Neural cell (in vitro differentiated cells): ENCODE data around the gene ZDHHC5.

Source experiments
- EP300 ChIP-seq: fragments of 450-650 bp; conservative IDR thresholded peaks from 2 replicates; pipeline ENCODE4 v1.6.1; 2014; ENCODE audit warnings: antibody characterized with exemption, mild to moderate bottlenecking, moderate library complexity; ENCODE audit not compliant: poor library complexity, severe bottlenecking
- EZH2 ChIP-seq: fragments of 200-600, 300-800 bp; shearing (Covaris generic), sonication (generic); IDR thresholded peaks from 2 replicates; pipeline ENCODE4 v1.6.1; 2014; ENCODE audit warnings: antibody characterized with exemption, low read length, borderline replicate concordance, mild to moderate bottlenecking; ENCODE audit not compliant: insufficient read depth, poor library complexity, severe bottlenecking
- POLR2AphosphoS5 ChIP-seq: IDR thresholded peaks from 2 replicates; pipeline ENCODE4 v1.6.1; 2012
- TAF1 ChIP-seq: IDR thresholded peaks from 2 replicates; pipeline ENCODE4 v1.6.1; 2012; ENCODE audit warnings: low read depth
- TF ChIP-seq, protein P1 (sequence below): fragments of 450-650 bp; IDR thresholded peaks from 2 replicates; pipeline ENCODE4 v1.5.1; 2014; ENCODE audit warnings: antibody characterized with exemption, mild to moderate bottlenecking, moderate library complexity; ENCODE audit not compliant: poor library complexity, severe bottlenecking

DNA sequence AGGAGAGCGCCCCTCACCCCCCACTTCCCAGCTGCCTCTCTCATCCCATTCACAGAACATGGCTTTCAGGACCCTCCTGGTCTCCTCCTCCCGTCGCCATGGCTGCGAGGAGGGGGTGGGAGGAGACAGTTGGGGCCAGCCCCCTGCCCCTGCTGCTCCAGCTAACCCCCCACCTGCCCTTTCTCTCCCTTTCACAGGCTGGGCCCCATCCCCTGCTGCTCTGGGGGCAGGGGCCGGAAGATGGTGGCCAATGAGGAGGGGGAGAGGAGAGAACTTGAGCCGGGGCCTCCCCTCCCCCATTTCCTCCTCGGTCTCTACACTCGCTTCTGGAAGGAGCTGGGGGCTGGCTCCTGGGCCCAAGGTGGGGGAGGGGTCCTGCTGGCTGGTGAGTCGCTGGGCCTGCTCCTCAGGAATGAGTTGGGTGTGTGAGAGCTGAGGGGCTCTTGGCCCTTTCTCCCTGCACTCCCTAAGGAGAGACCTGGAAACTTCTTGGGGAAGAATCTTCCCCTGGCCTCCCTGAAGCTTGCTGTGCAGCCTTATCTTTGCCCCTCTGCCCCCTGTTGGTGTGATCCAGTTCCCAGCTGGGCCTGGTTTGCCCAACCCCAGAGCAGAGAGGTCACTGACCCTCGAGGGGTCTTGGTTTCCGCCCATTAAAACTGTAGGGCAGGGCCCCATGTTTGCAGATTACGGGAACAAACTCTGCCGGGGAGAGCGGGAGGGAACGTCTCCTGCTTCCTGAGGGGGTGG lies 28.4 kb upstream of the ZDHHC5 start:
- TF ChIP-seq, protein P1, sequence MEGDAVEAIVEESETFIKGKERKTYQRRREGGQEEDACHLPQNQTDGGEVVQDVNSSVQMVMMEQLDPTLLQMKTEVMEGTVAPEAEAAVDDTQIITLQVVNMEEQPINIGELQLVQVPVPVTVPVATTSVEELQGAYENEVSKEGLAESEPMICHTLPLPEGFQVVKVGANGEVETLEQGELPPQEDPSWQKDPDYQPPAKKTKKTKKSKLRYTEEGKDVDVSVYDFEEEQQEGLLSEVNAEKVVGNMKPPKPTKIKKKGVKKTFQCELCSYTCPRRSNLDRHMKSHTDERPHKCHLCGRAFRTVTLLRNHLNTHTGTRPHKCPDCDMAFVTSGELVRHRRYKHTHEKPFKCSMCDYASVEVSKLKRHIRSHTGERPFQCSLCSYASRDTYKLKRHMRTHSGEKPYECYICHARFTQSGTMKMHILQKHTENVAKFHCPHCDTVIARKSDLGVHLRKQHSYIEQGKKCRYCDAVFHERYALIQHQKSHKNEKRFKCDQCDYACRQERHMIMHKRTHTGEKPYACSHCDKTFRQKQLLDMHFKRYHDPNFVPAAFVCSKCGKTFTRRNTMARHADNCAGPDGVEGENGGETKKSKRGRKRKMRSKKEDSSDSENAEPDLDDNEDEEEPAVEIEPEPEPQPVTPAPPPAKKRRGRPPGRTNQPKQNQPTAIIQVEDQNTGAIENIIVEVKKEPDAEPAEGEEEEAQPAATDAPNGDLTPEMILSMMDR = no peak
- TF ChIP-seq POLR2AphosphoS5 (no peak), EP300 (no peak), TAF1 (no peak), EZH2 (no peak)
